GM21515 (cell line): ENCODE results near the gene GRID1.

Experiments
- ATAC-seq: cut with Tn5 transposase; IDR thresholded peaks from one replicate; pipeline ENCODE4 v1.9.1; 2021; ENCODE audit not compliant: unreplicated experiment

The GRID1 gene

DNA sequence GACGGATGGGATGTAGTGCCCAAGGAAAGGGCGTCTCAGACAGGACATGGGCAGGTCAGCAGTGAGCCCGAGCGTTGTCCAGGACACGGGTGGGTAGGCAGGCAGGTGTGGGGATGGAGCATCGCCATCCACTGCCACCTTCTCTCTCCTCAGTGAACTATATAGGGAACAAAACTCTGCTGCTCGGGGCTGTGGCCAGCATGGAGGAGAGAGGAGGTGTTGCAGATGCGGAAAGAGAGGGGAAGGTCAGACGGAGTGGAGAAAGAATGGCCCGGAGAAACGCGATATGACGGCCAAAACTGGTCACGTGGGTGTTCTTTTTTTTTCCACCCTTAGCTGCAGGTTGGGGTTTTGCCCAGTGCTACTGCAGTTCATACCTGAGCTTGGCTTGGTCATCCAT, 71.2 kb downstream of the GRID1 start:
- no peak for ATAC-seq

DNA sequence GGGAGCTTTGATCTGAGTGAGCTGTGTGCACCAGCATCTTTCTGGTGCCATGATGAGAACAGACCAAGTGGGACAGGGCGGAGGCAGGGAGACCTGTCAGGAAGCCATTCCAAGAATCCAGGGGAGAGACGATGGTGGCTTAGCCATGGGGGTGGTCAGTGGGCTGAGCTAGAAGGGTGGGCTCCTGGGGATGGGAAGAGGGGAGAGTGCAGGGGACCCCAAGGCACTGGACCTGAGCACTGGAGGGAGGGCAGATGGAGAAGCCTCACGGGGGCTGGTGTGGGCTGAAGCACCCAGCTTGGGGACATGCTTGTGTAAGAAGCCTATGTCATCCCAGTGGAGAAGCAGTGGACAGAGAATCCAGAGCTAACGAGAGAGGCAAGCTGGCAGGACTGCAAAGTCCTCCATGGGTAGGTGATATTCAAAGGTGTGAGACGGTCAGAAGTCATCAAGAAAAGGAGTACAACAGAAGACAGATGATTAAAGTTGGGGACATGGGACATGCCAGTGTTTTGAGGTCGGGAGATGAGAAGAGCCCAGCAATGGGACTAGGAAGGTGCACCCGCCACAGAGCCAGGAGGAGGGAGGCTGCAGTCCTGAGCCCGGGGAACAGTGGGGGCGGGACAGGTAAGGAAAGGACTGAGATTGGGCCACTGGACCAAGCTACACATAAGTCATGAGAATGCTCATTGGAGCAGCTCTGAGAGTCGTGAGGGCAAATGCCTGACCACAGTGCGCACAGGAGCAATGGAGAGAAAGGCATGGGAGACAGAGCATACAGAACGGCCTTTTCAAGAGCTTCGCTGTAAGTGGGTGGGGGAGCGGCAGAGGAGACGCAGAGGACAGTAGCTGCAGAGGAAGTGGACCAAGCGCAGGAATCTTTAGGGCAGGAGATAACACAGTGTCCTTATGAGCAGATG, 72.0 kb downstream of the GRID1 start:
- ATAC-seq, result no peak

DNA sequence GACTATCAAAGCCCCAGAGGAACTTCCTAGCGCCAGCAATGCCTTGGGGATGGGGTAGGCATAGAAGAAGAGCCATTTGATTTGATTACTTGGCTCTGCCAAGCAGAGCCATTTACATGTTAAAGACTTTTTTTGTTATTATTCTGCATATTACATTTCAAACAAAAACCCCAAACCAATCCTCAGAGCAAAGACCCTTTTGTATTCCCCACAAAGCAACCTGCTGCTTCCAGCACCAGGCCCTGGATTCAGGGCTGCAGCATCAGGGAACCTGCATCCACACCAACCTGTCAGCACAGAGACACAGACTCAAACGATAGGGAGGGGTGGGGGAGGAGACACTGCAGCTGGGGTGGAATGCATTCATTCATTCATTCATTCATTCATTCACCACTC, 73.2 kb downstream of the GRID1 start:
- no peak for ATAC-seq

DNA sequence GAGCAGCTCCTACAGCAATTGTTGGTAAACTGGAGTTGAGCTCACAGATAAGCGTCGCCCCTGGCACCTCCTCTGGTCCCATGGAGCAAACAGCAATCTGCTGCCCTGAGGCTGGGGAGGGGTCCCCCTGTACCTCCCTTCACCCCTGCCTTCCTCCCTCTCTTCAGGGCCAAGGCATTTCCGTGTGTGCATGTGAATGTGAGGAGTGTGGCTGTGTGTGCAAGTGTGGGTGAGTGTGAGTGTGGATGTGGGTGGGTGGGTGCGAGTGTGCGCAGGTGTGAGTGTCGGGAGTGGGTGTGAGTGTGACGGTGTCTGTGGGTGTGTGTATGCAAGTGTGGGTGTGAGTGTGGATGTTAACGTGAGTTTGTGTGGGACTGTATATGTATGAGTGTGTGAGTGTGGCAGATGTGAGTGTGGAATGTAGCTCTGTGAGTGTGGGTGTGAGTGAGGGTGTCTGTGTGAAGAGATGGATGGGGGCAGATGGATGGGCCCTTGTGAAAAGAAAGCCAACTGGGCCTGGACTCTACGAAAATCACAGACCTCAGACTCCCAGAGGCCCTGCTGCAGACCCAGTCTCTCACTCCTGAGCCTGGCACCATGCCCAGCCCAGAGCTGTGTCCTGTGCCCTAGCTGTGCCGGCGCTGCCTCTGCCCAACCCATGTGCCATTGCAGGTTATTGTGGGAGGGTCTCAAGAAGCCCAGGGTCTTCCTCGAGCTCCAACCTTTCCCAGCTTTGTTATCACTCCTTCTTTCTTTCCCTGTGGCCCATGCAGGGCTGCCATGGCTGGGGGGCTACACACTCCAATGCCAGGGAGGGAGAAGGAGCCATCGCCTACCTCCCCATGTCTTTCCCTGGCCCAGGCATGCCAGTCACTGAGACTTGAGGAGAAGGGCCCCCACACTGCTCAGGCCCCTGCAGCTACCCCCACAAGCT, 73.9 kb downstream of the GRID1 start:
- no peak for ATAC-seq

DNA sequence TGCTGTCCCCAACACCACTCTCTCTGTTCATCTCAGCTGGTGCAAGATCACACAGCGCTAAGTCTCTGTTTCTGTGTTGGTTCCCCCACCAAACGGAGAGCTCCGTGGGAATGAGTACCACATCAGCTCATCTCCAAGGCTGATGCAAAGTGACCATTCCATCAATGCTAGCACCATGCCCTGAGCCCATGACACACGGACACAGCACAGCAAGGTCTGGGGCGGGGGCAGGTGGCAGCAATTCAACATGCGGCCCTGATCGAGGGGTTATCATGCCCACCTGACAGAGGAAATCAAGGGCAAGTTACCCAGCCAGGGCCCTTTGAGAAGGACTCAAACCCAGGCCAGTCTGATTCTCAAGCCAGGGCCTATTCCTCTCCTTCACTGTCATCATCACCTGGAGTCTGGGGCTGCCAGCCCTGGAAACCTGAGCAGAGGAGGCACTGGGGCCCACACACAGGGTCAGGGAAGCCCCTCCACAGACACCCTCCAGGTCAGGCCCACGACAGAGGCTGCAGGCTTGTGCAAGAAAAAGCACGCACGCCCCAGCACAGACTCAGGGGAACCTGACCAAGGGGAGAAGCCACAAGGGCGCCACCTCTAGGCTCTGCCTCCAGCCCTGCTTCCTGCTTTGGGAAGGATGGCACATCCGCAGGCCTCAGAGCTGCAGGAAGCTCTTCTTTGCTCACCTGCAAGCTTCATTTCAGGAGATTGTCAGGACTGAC, 74.8 kb downstream of the GRID1 start:
- ATAC-seq, result no peak

DNA sequence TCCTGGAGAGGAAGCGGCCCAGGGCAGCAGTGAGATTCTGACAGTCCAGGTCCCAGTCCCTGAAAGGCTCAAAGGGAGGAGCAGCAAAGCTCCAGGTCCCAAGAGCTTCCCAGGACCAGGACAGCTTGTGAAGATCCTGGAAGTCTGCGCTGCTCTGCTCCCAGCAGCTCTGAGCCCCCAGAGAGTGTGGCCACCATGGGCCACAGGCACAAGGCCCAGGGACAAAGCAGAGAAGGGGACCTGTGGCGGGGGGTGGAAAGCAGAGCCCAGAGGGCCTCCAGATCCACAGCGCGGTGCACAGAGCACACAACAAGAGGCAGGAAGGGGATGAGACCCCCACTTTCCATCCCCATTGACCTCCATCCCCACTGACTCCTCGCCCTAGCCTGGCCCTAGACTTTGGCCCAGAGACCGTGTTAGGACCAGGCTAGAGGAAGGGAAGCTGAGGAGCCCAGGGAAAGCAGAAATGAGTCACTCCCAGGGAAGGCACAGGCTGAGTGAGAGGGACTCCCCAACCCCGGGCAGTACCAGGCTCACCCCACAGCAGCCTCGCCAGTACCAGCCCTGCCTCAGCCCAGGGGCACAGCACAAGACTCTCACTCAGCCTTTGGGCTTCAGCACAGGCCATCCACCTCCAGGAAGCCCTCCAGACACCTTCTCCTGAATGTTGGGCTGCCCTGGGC, 75.5 kb downstream of the GRID1 start:
- ATAC-seq, result no peak

DNA sequence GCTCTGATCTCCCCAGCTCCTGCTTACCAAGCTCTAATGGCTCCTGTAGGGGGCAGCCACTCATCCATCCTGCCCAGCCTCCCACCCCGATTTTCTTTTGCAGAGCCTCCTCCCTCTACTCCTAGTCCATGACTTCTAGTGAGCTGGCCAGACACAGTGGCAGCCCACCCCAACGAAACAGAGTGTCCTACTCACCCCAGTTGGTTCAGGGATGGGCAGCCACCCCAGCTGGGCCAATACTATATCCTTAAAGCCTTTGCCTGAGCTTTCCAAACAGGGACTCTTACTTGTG, 77.1 kb downstream of the GRID1 start:
- no peak for ATAC-seq

DNA sequence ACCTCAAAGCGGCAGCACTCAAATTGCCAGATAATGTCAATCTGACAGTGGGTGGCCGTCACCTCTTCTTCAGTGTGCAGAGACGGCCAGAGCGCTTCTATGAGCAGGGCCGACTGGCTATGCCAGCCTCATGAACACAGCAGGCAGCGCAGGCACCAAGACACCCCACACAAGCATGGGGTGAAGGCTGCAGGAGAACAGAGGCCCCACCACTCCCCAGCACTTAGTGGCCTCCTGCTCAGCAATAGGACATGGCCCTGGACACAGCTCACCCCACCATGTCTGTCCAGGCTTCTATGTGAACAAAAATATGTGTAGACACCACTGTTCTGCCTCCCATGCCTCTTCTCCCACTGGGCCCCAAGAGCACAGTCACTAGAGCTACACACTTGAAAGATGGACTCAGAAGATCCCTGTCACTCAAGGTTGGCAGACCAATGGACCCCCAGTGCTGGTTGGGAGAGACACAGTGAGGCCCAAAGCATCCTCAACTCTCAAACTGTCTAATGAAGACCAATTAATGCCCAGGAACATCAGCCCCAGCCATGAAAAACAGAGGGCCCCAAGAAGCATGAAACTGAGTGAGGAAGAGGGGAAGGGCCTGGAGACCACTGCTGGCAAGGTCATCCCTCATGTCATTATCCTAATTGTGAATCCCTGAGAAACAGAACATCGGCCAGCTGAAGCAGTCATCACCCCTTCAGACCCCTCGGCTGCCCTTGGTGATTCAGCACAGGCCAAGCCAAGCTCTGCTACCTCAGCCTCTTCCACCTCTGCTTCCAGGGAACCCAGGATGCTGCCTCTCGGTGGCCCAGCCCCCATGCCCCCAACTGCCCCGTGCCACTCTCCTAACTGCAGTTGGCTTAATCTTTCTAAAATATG, 77.7 kb downstream of the GRID1 start:
- no peak for ATAC-seq

DNA sequence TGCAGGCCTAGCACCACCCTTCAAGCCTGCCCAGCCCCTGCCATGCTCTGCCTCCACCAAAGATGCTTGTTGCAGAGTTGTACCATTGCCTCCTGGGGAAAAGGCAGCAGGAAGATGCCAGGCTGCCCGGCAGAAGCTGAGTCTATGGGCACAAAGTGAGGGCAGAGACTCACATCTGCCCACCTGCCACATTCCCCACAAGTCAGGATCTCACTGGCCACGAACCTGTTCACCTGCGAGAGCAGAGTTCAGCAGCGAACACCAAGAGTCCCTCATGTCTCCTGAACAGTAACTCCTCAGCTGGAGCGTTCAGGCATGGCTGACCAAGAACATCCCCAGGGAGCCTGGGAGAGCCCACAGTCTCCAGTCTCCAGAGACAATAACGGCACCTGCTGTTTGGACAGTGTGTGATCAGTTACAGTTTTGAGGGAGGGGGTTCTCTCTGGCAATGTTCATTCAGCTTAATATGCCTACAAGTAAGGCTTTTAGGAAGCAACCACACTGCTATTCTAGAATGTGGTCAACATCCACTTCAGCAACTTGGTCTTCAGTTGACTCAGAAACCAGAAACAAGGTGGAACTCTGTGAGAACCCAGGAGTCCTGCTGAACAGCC, 78.5 kb downstream of the GRID1 start:
- ATAC-seq, result no peak

DNA sequence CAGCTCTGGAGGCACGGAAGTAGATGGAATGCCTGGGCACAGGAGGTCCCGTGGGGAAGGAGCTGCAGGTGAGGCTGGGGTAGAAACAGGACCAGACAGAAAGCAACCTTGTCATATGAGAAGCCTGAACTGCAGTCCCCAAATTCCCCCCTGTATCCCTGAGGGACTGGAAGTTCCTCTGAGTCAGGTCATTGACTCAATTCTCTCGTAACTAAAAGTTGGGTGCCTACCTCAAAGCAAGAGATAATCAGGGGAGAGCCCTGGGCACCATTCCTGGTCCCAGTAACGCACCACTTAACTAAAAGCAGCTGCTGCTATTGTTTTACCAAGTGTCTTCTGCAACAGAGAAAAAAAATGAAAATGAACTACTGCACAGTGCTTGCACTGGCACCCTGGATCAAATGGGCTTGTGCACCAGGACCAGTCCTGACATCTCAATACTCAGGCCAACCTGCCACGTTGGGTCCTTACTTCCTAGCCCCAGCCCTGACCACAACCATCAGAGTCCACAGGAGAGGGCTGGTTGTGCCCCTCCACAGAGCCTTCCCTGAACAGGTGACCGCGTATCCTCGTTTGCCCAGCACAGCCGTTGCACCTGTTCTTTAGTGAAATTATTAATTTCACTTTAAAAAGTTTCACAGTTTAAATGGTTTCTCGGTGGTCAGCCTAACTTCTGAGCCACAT, 79.3 kb downstream of the GRID1 start:
- ATAC-seq, result no peak

DNA sequence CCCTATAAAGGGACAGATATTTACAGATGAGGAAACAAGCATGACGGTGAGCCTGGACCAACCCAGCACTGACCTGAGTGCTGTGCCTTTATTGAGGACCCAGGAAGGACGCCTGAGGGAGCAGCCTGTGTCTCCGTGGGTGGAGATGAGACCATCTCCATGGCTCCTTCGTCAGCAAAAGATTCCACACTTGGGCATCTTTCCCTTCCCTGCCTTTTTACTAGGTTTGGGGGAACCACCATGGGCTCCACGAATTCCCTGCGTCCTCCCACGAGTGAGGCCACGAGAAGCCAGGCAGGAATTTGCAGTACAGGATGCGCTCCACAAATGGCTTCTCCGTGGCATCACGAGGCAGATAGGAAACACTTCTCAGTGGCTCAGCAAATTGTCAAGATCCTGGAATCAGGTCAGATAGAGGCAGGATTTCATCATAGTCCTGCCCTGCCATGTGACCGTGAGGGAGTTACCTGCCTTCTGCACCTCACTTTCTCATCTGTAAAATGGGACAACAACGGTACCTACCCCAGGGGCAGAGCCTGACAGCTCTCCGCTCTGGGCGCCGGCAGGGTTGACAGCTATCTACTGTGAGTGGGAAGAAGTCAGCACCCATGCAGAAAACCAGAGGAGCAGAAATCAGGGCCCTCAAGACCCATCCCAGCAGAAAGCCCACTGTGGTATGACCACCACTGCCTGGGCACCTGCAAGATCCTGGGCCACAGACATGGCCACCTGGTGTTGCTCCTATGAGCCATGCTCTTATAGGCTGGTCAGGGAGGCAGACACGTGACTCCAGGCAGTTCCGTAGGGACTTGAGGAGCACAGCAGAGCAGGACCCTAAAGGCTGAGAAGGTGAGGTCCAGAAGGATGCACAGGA, 80.1 kb downstream of the GRID1 start:
- ATAC-seq, result no peak

DNA sequence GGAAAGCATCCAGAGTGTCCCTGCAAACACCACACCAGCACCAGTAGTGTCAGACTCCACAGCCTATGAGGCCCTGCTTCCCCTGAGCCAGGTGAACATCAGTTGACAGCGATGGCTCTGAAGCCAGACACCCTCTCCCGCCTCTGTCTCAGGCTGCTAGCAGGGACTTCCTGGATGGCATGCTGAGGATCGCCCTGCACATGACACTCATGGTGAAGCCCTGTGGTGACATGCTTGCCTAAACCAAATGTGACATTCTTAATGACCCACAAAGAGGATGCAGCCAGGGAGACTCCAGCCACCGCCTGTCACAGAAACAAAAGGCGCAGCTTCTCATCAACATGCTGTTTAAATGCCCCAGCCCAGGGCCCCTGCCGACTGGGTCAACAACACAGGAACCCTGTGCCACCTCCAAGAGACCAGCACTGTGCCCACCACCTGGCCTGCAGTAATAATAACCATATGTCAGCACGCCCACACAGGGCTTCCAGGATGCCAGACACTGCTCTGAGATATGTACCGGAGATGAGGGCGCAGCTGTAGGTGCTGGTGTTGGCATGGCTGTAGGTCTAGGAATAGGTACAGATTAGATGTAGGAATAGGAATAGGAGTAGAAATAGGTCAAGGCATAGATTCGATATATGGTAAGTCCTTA, 81.3 kb downstream of the GRID1 start:
- ATAC-seq, result no peak

DNA sequence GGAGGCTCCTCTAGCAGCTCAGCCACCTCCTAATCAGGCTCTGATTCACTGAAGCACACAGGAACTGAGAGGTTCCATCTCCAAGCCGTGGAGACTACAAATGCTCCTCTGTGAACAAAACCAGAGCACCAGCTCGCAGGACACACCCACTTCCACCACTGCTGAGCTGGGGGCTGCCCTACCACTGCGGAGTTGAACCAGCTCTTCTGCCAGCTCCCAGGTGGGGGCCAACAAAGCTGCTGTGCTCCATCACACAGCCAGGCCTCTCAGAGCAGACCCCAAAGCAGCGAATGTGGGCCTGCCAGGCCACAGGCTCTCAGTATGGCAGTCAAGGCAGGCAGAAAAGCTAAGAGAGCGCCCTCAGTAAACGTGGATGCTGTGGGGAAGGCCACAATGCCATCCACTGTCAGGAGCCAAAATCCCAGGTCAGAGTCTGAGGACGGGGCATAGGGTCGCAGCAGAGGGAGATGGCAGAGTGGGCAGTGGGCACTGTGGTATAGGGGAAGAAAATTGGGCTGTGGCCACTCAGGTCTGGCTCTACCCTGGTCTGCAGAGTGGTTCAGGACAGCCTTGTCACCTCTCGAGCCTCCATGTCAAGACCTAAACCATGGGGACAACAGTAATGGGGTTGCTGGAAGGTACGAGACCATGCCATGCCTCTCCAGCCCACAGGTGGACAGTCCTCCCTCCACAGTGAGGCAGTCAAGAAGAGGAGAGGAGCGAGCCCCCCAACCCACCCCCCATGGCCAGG, 82.1 kb downstream of the GRID1 start:
- no peak for ATAC-seq

DNA sequence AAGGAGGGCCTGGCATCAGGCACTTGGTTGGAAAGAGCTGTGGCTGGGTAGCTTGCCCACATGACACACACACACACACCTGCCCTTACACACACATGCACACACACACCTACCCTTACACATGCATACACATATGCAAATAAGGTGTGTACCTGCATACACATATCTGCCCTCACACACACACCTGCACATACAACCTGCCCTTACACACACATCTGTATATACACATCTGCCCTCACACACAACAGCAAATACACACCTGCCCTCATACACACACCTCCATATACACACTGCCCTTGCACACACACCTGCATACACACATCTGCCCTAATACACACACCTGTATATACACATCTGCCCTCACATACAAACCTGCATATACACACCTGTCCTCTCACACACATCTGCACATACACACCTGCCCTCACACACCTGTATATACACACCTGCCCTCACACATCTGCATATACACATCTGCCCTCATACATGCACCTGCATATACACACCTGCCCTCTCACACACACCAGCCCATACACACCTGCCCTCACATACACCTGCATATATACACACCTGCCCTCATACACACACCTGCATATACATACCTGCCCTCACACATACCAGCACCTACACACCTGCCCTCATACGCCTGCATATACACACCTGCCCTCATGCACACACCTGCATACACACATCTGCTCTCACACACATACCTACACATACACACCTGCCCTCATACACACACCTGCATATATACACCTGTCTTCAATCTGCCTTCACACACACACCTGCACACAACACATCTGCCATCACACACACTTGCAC, 82.9 kb downstream of the GRID1 start:
- ATAC-seq, result no peak

DNA sequence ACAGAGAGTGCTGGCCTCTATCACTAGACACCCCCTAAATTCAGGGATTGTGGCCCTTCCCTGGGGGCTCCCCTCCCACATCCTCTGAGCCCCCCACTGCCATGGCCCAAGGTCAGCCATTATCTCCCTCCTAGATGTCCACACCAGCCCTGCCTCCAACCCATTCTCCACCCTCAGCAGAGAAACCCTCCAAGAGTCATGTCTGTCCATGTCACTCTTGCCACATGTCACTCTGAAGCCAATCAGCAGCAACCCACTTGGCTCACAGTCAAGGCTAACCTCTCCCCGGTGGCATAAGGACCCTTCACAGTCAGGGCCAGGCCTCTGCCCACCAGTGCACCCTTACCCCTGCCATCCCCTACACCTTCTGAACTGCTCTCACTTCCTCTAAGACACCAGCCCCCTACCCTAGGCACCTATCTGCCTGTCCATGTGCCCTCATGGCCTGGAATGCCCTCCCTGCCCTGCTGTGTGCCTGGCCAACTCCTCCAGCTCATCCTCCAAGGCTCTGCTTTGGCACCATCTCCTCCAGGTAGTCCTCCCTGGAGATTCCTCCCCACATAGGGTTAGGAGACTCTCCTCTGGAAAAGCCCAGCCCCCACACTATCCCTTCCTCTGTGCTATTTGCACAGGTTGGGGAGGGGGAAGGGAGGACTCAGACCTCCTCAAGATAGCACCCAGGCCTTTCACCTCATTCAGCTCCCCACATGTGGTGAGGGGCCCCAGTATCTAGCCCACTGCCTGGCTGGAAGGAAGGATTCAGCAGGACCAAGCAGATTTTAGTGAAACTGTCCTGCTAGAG, 83.7 kb downstream of the GRID1 start:
- no peak for ATAC-seq
